Activated CD4-positive, alpha-beta T cell treated with anti-CD3 and anti-CD28 coated beads, Interleukin-2, amount 10 ng/mL, durations not matched to agents 7 days and 5 days (primary cell): ENCODE results near the gene ADGRD2. TPM values are rescaled to one million over a fixed set of nuclear protein-coding genes. Genes with fewer than 3 reads are reported as not detected.
A peak's percentile ranks its signal among the peaks of the same experiment; 100 is the strongest.

ENCODE experiments used
- CTCF ChIA-PET: fragments of 350-600 bp; sonication (Branson Sonifier 250); formaldehyde crosslinking; loops from one replicate; lab custom pipeline; 2021; ENCODE audit warnings: antibody characterized with exemption; lab: Charles Lee
- POLR2A ChIA-PET: fragments of 350-600 bp; sonication (Branson Sonifier 250); formaldehyde crosslinking; loops from one replicate; lab custom pipeline; 2021; ENCODE audit warnings: antibody characterized with exemption; lab: Charles Lee
- DNase-seq: peaks from one replicate; pipeline ENCODE4 v3.0.0-alpha.2; 2020
- H3K27ac Mint-ChIP-seq: one replicate; pipeline ENCODE4 v1.8.0; 2021; ENCODE audit warnings: mild to moderate bottlenecking, moderate library complexity, mixed read lengths
- H3K27me3 Mint-ChIP-seq: one replicate; pipeline ENCODE4 v1.8.0; 2021; ENCODE audit warnings: mixed read lengths
- H3K36me3 Mint-ChIP-seq: one replicate; pipeline ENCODE4 v1.8.0; 2021; ENCODE audit warnings: low read depth, mixed read lengths
- H3K4me1 Mint-ChIP-seq: one replicate; pipeline ENCODE4 v1.8.0; 2021; ENCODE audit warnings: mixed read lengths
- H3K4me3 Mint-ChIP-seq: one replicate; pipeline ENCODE4 v1.8.0; 2021; ENCODE audit warnings: mild to moderate bottlenecking, moderate library complexity, mixed read lengths
- H3K9me3 Mint-ChIP-seq: one replicate; pipeline ENCODE4 v1.8.0; 2021; ENCODE audit warnings: mixed read lengths
- total RNA-seq, 2 experiments: library from RNA; stranded (reverse); gene quantifications; one replicate each; pipeline ENCODE4 v1.2.3, GENCODE V29; 2021

Gene ADGRD2, protein sequence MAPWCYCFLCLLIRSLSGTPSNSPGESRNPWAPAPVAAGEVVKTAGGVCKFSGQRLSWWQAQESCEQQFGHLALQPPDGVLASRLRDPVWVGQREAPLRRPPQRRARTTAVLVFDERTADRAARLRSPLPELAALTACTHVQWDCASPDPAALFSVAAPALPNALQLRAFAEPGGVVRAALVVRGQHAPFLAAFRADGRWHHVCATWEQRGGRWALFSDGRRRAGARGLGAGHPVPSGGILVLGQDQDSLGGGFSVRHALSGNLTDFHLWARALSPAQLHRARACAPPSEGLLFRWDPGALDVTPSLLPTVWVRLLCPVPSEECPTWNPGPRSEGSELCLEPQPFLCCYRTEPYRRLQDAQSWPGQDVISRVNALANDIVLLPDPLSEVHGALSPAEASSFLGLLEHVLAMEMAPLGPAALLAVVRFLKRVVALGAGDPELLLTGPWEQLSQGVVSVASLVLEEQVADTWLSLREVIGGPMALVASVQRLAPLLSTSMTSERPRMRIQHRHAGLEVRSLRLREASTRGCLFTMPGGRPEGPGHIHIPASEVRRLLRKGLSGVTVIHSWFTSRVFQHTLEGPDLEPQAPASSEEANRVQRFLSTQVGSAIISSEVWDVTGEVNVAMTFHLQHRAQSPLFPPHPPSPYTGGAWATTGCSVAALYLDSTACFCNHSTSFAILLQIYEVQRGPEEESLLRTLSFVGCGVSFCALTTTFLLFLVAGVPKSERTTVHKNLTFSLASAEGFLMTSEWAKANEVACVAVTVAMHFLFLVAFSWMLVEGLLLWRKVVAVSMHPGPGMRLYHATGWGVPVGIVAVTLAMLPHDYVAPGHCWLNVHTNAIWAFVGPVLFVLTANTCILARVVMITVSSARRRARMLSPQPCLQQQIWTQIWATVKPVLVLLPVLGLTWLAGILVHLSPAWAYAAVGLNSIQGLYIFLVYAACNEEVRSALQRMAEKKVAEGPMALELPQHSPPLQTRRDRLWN
- not detected for total RNA-seq

DNA sequence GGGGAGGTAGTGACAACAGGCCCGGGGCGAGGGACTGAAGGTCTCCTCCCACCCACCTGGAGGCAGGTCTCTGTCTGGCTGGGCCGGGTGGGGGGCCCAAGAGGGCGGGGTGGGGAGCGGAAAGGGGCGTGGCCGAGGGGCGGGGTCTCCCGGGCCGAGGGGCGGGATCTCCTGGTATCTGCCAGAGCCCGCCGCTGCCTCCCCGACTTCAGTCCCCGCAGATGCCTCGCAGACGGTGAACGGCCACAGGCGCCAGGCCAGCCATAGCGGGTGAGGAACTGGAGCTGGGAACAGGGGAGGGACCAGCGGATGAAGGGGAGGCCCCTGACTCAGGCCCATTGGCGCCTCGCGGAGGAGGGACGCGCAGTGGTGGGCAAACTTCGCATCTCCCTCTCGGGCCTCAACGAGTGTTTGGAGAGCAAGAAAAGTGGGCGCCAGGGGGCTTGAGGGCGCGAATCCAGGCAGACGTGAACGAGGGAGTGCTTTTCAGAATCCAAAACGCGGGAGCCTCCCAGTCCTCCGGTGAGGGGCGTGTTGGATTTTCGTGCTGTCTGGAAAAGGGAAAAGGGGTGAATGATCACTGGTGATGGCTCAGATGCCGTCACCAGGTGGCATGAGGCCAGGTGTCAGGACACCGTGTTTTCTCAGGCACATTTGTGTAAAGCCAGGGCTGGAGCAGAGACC, at the start of gene ADGRD2:
Gene ADGRD2 (plus strand): TSS at position 211 of the 684 bp plus-strand sequence. CDS start 1,216 bp downstream, outside the sequence.
- Mint-ChIP-seq H3K27ac (no peak within 1 kb of the TSS), H3K36me3 (no peaks in the 10 kb centered on the region), H3K4me3 (no peak within 1 kb of the TSS), H3K4me1 (no peaks in the 10 kb centered on the region), H3K9me3 (no peaks in the 10 kb centered on the region), H3K27me3 (peaks cover 32% of the 10 kb centered on the region)
- ChIA-PET POLR2A (no interaction called here), CTCF (no interaction called here)
- no peak for DNase-seq

GRCh38 chr9:124403246-124403645, 47.0 kb upstream of the ADGRD2 start:
- peaks cover 6% of the 10 kb centered on the region for H3K4me1 Mint-ChIP-seq
- ChIA-PET POLR2A (no interaction called here), CTCF (no interaction called here)
- no peak overlapping the region for H3K27ac Mint-ChIP-seq
- H3K4me3 Mint-ChIP-seq = no peak overlapping the region
- H3K27me3 Mint-ChIP-seq = no peaks in the 10 kb centered on the region
- H3K36me3 Mint-ChIP-seq = peaks cover 12% of the 10 kb centered on the region
- DNase-seq = no peak
- H3K9me3 Mint-ChIP-seq = no peaks in the 10 kb centered on the region

GRCh38 chr9:124409410-124409809, 40.8 kb upstream of the ADGRD2 start:
- POLR2A ChIA-PET = no interaction called here
- no peak overlapping the region for H3K27ac Mint-ChIP-seq
- DNase-seq = no peak
- H3K4me3 Mint-ChIP-seq = no peak overlapping the region
- H3K27me3 Mint-ChIP-seq = no peaks in the 10 kb centered on the region
- CTCF ChIA-PET = interaction anchor here (1.0 to 1.8 kb wide), 3 partner anchors 9 to 127 kb away, joined by 3 to 4 read pairs (median 4); no protein-coding TSS in a partner anchor
- peaks cover 29% of the 10 kb centered on the region for H3K4me1 Mint-ChIP-seq
- H3K9me3 Mint-ChIP-seq = no peaks in the 10 kb centered on the region
- H3K36me3 Mint-ChIP-seq = peaks cover 42% of the 10 kb centered on the region

DNA sequence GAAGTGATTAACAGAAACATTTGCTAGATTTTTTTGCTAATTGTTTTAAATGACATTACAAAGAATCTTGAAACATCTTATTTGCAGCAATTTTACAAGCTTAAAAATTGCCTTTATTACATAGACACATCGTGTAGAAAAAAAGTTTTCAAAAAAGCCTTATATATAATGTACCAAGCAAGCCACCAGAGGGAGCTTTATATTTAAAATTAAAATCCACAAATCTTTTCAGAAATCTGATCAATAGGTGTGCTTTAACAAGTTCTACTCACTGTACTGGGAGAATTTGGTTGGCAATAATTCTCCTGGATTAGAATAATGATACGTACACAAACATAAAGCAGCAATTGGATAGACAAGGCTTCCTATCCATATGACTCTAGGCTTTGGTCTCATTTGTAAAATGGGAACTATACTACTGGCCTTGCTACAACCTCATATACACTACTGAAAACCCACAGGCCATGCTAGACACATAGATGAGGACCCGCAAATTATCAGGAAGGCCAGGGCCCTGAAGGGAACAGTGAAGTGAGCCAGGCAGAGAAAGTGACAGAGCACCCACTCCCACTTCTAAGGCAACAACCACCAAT, 39.8 kb upstream of the ADGRD2 start:
- Mint-ChIP-seq H3K4me1 (peaks cover 32% of the 10 kb centered on the region), H3K27ac (no peak overlapping the region), H3K36me3 (peaks cover 47% of the 10 kb centered on the region), H3K27me3 (no peaks in the 10 kb centered on the region), H3K9me3 (peaks cover under 1% of the 10 kb centered on the region), H3K4me3 (no peak overlapping the region)
- no peak for DNase-seq
- ChIA-PET CTCF (interaction anchor here (0.7 to 1.8 kb wide), 5 partner anchors 9 to 126 kb away, joined by 3 to 4 read pairs (median 4); no protein-coding TSS in a partner anchor), POLR2A (interaction anchor here (0.6 kb wide), 1 partner anchor 45 kb away, joined by 3 read pairs; no protein-coding TSS in a partner anchor)

DNA sequence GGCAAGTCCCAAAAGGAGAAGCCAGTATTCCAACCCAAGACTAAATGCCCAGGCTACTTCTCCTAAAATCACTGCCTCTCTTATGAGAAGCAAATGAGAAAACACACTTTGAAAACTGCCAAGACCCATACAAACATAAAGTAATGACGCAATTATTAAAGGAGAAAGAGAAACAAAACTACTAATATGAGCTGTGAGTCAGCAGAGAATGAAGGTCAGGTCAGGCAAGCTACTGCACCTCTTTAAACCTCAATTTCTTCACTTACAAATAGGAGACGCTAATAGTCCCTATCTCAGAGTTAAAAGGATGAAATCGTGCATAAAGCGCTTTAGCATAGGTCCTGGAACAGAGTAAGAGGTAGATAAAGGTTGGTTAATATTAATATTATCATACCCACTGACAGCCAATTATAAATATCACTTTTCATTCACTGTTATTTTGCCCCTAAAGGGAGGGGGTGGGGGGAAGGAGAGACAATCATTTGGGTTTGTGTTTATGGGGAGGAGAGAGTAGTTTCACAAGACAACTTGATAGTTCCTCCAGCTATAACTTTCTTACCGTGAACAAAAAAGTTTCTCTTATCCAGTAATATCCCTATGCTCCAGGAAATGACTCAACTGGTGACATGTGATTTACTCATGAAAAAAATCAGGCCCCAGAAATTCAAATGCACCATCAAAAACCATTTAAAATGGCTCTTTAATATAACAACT, 38.6 kb upstream of the ADGRD2 start:
- POLR2A ChIA-PET = no interaction called here
- H3K27ac Mint-ChIP-seq = no peak overlapping the region
- H3K9me3 Mint-ChIP-seq = peaks cover 3% of the 10 kb centered on the region
- H3K27me3 Mint-ChIP-seq = no peaks in the 10 kb centered on the region
- no peak for DNase-seq
- CTCF ChIA-PET = interaction anchor here (1.0 to 1.5 kb wide), 2 partner anchors 9 to 11 kb away, joined by 3 to 5 read pairs; no protein-coding TSS in a partner anchor
- no peak overlapping the region for H3K4me3 Mint-ChIP-seq
- H3K36me3 Mint-ChIP-seq = peaks cover 45% of the 10 kb centered on the region
- H3K4me1 Mint-ChIP-seq = peaks cover 37% of the 10 kb centered on the region

DNA sequence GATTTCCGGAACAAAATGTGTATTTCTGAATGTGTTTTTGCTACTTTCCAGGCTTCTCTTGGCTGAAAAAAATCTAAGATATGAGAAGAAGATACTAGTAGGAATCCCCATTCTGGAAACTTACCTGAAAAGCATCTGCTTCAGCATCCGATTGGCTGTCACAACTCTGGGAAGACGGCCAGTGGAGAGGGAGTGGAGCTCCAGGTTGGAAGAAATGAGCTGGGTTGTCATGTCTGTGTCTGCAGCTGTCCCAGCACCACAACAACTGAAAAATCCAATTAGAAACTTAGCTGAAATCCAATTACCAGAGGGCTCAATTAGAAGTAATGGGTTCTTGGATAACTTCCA, 38.0 kb upstream of the ADGRD2 start:
- H3K4me3 Mint-ChIP-seq = no peak overlapping the region
- H3K9me3 Mint-ChIP-seq = peaks cover 3% of the 10 kb centered on the region
- H3K36me3 Mint-ChIP-seq = peaks cover 44% of the 10 kb centered on the region

DNA sequence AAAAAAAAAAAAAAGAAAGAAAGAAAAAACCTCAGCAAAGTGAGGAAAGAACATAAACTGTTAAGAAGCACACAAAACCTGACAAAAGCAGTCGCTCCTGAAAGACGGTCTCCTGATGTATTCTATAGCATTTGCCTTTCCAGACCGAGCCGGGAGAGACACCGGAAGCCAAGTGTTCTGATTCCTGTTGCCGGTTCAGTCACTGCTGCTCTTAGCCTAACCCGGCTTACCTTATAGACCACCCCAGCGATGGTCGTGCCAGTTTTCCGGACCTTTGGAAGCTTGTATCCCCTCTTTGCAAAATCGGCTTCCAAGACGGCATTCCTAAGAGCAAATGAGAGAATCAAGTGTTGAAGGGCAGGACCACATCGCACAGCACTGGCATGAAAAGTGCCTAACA, 35.6 kb upstream of the ADGRD2 start:
- Mint-ChIP-seq H3K27ac (peak overlapping the region; percentile 94), H3K27me3 (no peaks in the 10 kb centered on the region), H3K9me3 (peaks cover 3% of the 10 kb centered on the region), H3K4me1 (peaks cover 38% of the 10 kb centered on the region), H3K36me3 (peaks cover 39% of the 10 kb centered on the region), H3K4me3 (peak overlapping the region; percentile 92)
- ChIA-PET POLR2A (interaction anchor here (0.6 kb wide), 1 partner anchor 1293 kb away, joined by 3 read pairs; the partner anchor contains the start of gene MAPKAP1), CTCF (interaction anchor here (0.6 to 1.4 kb wide), 4 partner anchors 13 to 37 kb away, joined by 4 to 5 read pairs (median 4); no protein-coding TSS in a partner anchor)
- DNase-seq = no peak

More for the DNA sequence above, 38.0 kb upstream of the ADGRD2 start:
- CTCF ChIA-PET = interaction anchor here (1.5 kb wide), 1 partner anchor 12 kb away, joined by 5 read pairs; no protein-coding TSS in a partner anchor
- no peak overlapping the region for H3K27ac Mint-ChIP-seq
- peaks cover 37% of the 10 kb centered on the region for H3K4me1 Mint-ChIP-seq
- no peaks in the 10 kb centered on the region for H3K27me3 Mint-ChIP-seq
- POLR2A ChIA-PET = no interaction called here
- no peak for DNase-seq

DNA sequence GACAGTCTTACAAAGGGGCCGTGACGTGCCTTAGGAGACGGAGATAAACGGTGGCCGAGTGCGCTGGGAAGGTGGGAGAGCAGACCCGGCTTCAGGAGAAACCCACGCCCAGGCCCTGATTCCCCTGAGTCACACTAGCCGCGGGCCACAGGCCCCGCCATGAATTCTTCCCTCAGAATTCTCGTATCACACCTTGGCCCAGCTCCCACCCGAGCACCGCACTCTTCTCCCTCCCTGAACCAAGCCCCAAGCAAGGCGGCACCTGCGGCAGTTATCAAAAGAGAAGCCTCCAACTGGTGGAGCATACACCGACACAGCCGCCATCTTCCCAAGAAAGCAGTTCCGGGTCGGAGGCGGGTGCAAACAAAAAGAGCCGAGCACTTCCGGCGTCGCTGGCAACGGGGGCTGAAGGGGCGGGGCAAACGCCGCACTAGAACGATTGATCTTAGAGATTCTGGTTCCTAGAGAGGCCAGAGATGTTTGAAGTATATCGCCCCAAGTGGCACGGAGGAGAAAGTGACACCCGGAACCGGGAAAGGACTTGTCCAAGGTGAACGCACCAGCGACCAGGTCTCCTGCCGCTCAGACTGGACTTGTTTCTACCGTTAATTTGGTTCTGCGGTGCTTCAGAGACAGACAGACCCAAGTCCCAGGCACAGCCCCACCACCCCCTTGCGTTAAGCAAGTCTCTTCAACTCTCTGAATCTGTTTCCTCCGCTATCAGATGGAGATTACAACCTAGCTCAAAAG, 35.0 kb upstream of the ADGRD2 start, which contains the start of gene PSMB7:
Gene PSMB7 (minus strand): TSS at position 341 of the 750 bp plus-strand sequence. CDS start 17 bp downstream, at position 324.
- ChIA-PET CTCF (interaction anchor here (0.9 to 1.4 kb wide), 3 partner anchors 14 to 24 kb away, joined by 4 to 5 read pairs (median 4); no protein-coding TSS in a partner anchor), POLR2A (interaction anchor here (0.5 to 0.6 kb wide), 2 partner anchors 36 to 1292 kb away, joined by 3 to 4 read pairs; partner anchors contain the start of gene MAPKAP1)
- H3K9me3 Mint-ChIP-seq = peaks cover 3% of the 10 kb centered on the region
- H3K36me3 Mint-ChIP-seq = peaks cover 38% of the 10 kb centered on the region
- DNase-seq = peak; percentile 98
- no peaks in the 10 kb centered on the region for H3K27me3 Mint-ChIP-seq
- H3K4me3 Mint-ChIP-seq = peak within 1 kb of the TSS; percentile 92
- peak within 1 kb of the TSS; percentile 94 for H3K27ac Mint-ChIP-seq
- peaks cover 42% of the 10 kb centered on the region for H3K4me1 Mint-ChIP-seq

GRCh38 chr9:124415852-124416484, 34.3 kb upstream of the ADGRD2 start:
- ChIA-PET CTCF (no interaction called here), POLR2A (interaction anchor here (0.5 to 0.6 kb wide), 2 partner anchors 35 to 259 kb away, joined by 4 to 6 read pairs; no protein-coding TSS in a partner anchor)
- H3K36me3 Mint-ChIP-seq = peaks cover 35% of the 10 kb centered on the region

DNA sequence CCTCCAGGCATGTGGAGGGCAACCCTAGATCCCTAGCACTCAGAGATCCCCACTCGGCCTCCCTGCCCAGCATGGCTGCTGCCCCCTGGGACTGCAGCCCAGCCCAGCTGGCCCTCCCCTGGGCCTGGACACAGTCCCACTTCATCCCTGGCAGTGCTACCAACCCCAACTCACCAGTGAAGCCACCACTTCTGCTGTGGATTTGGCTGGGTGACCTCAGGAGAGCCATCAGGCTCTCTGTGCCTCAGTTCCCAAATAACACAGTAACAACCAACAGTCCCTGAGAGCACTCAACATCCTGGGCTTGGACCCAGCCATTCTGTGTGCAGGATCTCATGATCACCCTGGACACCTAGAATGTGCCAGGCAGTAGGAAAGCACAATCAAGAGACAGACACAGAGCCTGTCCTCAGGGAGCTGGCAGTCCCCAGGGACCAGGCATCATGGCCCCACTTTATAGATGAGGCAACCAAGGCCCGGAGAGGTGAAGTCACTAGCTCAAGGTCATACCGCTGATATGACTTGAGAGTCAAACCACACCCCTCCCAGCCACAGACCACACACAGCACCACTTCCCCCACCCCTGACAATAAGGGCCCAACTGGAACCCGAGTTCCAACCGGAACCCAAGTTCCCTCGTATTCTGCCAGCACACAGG, 30.3 kb upstream of the ADGRD2 start:
- ChIA-PET CTCF (interaction anchor here (1.4 to 1.5 kb wide), 2 partner anchors 9 to 23 kb away, joined by 3 read pairs; no protein-coding TSS in a partner anchor), POLR2A (no interaction called here)
- no peak overlapping the region for H3K4me3 Mint-ChIP-seq
- peaks cover 3% of the 10 kb centered on the region for H3K36me3 Mint-ChIP-seq
- H3K27me3 Mint-ChIP-seq = peaks cover 5% of the 10 kb centered on the region
- H3K27ac Mint-ChIP-seq = no peak overlapping the region
- peaks cover 16% of the 10 kb centered on the region for H3K4me1 Mint-ChIP-seq
- peaks cover 3% of the 10 kb centered on the region for H3K9me3 Mint-ChIP-seq
- DNase-seq = peak; percentile 17

More at GRCh38 chr9:124415852-124416484, 34.3 kb upstream of the ADGRD2 start:
- Mint-ChIP-seq H3K27me3 (no peaks in the 10 kb centered on the region), H3K4me3 (peak overlapping the region; percentile 92), H3K4me1 (peaks cover 41% of the 10 kb centered on the region), H3K9me3 (peaks cover 3% of the 10 kb centered on the region), H3K27ac (peak overlapping the region; percentile 94)
- no peak for DNase-seq
